Activated naive CD8-positive, alpha-beta T cell treated with anti-CD3 and anti-CD28 coated beads, Interleukin-2, amount 50 U/mL, for 24 hours (primary cell): ENCODE results near the gene GPR171.

Experiments
- ATAC-seq: fragments of 150-1000 bp; cut with Tn5 transposase; one replicate; pipeline ENCODE4 v1.10.0; 2021
- DNase-seq: peaks from one replicate; pipeline ENCODE4 v3.0.0; 2021
- H3K27ac Mint-ChIP-seq: one replicate; pipeline ENCODE4 v1.8.0; 2021; ENCODE audit warnings: mild to moderate bottlenecking, mixed read lengths
- H3K27me3 Mint-ChIP-seq: one replicate; pipeline ENCODE4 v1.8.0; 2021; ENCODE audit warnings: mixed read lengths
- H3K36me3 Mint-ChIP-seq: one replicate; pipeline ENCODE4 v1.8.0; 2021; ENCODE audit warnings: low read depth, mixed read lengths
- H3K4me1 Mint-ChIP-seq: one replicate; pipeline ENCODE4 v1.8.0; 2021; ENCODE audit warnings: mixed read lengths
- H3K4me3 Mint-ChIP-seq: one replicate; pipeline ENCODE4 v1.8.0; 2021; ENCODE audit warnings: mild to moderate bottlenecking, moderate library complexity, mixed read lengths
- H3K9me3 Mint-ChIP-seq: one replicate; pipeline ENCODE4 v1.8.0; 2021; ENCODE audit warnings: mixed read lengths

GPR171 gene

DNA sequence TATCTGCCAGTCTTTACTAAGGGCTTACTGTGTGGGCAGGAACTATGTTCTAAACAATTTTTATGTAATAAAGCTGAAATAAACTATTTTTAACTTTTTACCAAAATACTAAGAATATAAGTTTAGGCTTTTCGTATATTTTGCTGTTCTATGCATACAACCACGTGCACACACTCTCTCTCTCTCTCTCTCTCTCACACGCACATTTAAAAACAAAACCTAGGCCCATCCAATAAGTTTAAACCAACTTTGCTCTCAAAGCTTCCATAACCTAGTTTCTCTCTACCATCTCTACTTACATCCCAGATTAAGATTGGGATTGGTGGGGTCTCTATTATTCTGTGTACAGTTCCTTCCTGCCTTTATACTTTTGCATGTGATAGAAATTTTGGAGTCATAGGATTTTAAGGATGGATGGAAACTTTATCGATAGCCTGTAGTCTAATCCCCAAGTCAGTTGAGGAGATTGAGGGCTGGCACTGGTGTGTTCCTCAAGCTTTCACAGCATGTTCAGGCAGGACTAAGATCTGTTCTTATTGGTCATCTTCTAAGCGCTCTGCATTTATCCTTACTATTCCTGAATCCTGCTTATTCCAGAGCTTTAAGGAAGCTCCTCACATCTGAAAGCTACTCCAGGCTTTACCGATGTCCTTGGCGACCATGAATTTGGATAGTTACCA is 1.8 kb downstream of the GPR171 start:
- Mint-ChIP-seq H3K9me3 (peaks cover 13% of the 10 kb centered on the region), H3K4me1 (peaks cover 76% of the 10 kb centered on the region), H3K36me3 (peaks cover 58% of the 10 kb centered on the region), H3K27ac (peak overlapping the region; percentile 98), H3K4me3 (peak overlapping the region; percentile 89), H3K27me3 (peaks cover 2% of the 10 kb centered on the region)
- DNase-seq (no peak), ATAC-seq (no peak)

- peaks cover 13% of the 10 kb centered on the region for H3K9me3 Mint-ChIP-seq
- H3K27me3 Mint-ChIP-seq = peaks cover 2% of the 10 kb centered on the region
- ATAC-seq (no peak), DNase-seq (no peak)
- peaks cover 61% of the 10 kb centered on the region for H3K36me3 Mint-ChIP-seq
- peak overlapping the region; percentile 98 for H3K27ac Mint-ChIP-seq
- peak overlapping the region; percentile 89 for H3K4me3 Mint-ChIP-seq
- H3K4me1 Mint-ChIP-seq = peaks cover 74% of the 10 kb centered on the region
These were observed 2.4 kb downstream of the GPR171 start for GRCh38 chr3:151200586-151200985.

DNA sequence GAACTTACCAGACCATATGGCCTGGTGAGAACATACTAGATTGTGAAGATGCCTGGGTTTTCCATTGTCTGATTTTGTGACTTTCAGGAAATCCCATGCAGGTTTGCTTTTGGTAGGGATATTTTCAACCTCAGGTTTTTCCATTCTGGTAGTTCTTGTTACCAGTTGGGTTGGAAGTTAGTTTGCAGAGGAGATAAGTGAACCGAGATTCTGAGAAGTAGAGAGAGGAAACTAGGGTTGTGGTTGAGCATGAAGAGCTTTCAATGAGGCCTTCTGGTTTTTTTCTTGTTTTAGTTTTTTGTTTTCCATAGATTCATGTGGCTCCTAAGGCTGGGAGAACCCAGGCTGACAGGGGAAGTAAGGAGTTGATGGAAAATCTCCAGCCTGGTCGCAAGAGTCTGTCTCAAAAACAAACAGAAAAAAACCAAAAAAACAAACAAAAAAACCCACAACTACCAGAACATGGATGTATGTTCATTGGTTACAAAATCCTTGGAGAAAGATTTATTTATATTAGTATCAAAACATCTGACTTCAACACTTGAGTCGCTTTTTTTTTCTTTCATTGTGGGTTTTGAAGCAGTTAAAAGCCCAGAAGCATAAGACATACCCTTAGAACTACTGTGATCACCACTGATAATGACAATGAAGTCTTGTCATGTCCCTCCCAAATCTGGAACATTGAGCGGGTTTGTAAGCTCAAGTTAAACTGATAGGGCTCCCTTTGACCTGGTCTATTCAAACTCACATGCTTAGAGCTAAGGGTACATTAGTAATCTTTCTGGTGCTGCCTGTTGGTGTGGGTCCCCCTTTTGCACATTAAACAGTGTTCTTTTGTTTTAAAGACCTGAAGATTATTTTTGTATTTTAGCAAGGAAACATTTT is 3.2 kb downstream of the GPR171 start:
- peak overlapping the region; percentile 98 for H3K27ac Mint-ChIP-seq
- peak; percentile 33 for ATAC-seq

GRCh38 chr3:151198849-151199248 is 4.2 kb downstream of the GPR171 start:
- ATAC-seq (no peak), DNase-seq (no peak)
- Mint-ChIP-seq H3K4me3 (peak overlapping the region; percentile 89), H3K9me3 (peaks cover 13% of the 10 kb centered on the region), H3K27ac (peak overlapping the region; percentile 98), H3K4me1 (peaks cover 58% of the 10 kb centered on the region), H3K27me3 (peaks cover 2% of the 10 kb centered on the region), H3K36me3 (peaks cover 62% of the 10 kb centered on the region)

More for the DNA sequence above, 3.2 kb downstream of the GPR171 start:
- Mint-ChIP-seq H3K27me3 (peaks cover 2% of the 10 kb centered on the region), H3K9me3 (peaks cover 13% of the 10 kb centered on the region), H3K36me3 (peaks cover 62% of the 10 kb centered on the region), H3K4me1 (peaks cover 66% of the 10 kb centered on the region), H3K4me3 (peak overlapping the region; percentile 89)
- no peak for DNase-seq

DNA sequence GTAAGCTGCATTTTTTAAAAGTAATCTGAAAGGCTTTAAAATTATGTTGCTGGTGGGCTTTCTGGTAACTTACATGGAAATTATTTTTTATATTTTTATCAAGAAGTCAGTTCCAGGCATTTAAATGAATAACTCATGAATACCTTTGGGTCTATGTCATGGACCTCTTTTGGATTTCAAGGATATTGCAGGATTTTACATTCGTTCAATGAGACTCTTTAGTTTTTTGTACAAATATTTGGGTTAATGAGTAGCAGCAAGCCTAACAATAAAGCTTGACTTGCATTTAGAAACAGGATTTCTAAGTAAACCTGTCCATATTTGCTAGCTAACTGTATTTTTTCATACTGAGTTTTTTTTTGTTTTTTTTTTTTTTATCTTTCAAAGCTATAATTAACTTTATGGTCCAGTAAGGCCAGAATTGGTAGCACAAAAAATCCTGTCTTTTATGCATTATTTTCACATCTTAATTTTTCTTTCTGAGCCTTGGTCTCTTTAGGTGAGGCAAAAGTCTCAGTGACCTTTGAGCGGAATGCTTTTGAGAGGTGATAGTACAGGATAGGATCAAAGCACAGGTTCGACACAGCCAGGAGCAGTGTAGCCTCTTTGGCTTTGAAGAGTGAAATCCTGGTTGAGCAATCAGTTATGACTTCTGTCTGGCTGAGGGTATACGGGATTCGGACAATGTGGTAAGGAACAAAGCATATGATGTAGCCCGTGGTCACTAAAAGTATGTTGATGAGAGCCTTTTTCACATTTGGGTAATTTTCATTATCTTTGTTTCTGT is 4.8 kb downstream of the GPR171 start:
- H3K4me3 Mint-ChIP-seq = peak overlapping the region; percentile 89
- H3K27ac Mint-ChIP-seq = peak overlapping the region; percentile 98
- DNase-seq (no peak), ATAC-seq (no peak)
- H3K36me3 Mint-ChIP-seq = peaks cover 66% of the 10 kb centered on the region
- peaks cover 2% of the 10 kb centered on the region for H3K27me3 Mint-ChIP-seq
- H3K4me1 Mint-ChIP-seq = peaks cover 58% of the 10 kb centered on the region
- H3K9me3 Mint-ChIP-seq = peaks cover 13% of the 10 kb centered on the region

- H3K27ac Mint-ChIP-seq = no peak overlapping the region
- peaks cover 17% of the 10 kb centered on the region for H3K9me3 Mint-ChIP-seq
- peaks cover 63% of the 10 kb centered on the region for H3K36me3 Mint-ChIP-seq
- H3K4me3 Mint-ChIP-seq = no peak overlapping the region
- H3K27me3 Mint-ChIP-seq = no peaks in the 10 kb centered on the region
- ATAC-seq (no peak), DNase-seq (no peak)
- peaks cover 59% of the 10 kb centered on the region for H3K4me1 Mint-ChIP-seq
These were observed 5.8 kb downstream of the GPR171 start for GRCh38 chr3:151197228-151197627.

GRCh38 chr3:151196434-151196833 is 6.6 kb downstream of the GPR171 start:
- DNase-seq (no peak), ATAC-seq (peak; percentile 63)
- Mint-ChIP-seq H3K9me3 (peaks cover 17% of the 10 kb centered on the region), H3K4me3 (peak overlapping the region; percentile 12), H3K36me3 (peaks cover 56% of the 10 kb centered on the region), H3K27ac (peak overlapping the region; percentile 40), H3K27me3 (no peaks in the 10 kb centered on the region), H3K4me1 (peaks cover 61% of the 10 kb centered on the region)

DNA sequence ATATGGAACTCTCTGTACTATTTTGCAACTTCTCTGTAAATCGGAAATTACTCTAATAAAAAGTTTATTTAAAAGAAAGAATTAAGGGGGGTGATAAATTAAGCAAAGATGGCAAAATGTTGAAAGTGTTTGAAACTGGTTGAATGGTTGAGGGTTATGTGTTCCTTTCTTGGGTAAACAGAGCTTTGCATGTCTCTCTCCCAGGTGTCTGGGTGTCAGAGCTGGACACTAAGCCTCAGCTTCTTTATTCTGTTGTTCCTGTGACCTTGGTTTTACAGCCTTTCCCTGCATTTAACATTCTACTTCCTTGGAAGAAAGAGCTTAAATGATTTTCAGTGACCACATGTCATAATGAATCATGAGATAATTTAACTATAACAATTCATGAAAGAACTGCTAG is 7.2 kb downstream of the GPR171 start:
- peaks cover 63% of the 10 kb centered on the region for H3K4me1 Mint-ChIP-seq
- H3K4me3 Mint-ChIP-seq = no peak overlapping the region
- H3K9me3 Mint-ChIP-seq = peaks cover 22% of the 10 kb centered on the region
- no peak for ATAC-seq
- H3K27me3 Mint-ChIP-seq = no peaks in the 10 kb centered on the region
- DNase-seq = no peak
- peak overlapping the region; percentile 40 for H3K27ac Mint-ChIP-seq
- peaks cover 55% of the 10 kb centered on the region for H3K36me3 Mint-ChIP-seq

DNA sequence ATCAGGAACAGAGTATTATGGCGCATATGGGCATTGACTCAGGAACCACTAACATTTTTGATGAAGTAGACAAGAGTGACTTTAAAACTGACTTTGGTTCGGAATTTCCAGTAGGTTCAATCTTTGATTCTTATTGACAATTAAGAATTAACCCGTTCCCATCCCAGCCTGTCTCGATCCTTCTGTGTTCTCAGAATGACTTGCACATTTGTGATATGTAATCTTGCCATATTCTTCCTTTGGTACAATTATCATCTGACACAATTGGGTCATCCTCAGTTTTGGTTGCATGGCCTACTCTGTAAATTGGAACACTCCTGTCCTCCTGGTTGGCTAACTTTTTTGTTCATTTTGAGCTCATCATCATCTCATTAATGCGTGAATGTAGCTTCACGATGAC is 10.5 kb downstream of the GPR171 start:
- Mint-ChIP-seq H3K4me3 (no peak overlapping the region), H3K27me3 (no peaks in the 10 kb centered on the region), H3K4me1 (peaks cover 62% of the 10 kb centered on the region), H3K27ac (peak overlapping the region; percentile 31), H3K9me3 (peaks cover 10% of the 10 kb centered on the region), H3K36me3 (peaks cover 32% of the 10 kb centered on the region)
- ATAC-seq (no peak), DNase-seq (no peak)

DNA sequence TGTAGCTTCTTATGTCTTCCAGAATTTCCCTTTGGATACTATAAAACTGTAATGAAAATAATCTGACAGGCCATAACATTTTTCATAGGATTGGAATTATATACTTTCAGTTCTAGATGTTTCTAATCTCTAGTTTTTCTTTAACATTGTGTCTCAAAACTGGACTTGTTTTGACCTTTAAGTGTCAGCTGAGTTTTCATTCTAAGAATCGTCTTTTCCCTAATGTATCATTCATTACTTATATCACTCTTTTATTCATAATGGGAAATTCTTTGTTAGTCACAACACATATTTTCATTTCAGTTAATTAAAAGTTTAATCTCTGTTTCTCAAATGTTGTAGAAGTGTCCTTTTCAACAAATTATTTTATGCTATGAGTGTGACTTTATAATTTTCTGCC is 11.9 kb downstream of the GPR171 start:
- Mint-ChIP-seq H3K27me3 (no peaks in the 10 kb centered on the region), H3K36me3 (peaks cover 24% of the 10 kb centered on the region), H3K4me1 (peaks cover 65% of the 10 kb centered on the region), H3K4me3 (peak overlapping the region; percentile 27), H3K27ac (peak overlapping the region; percentile 95), H3K9me3 (peaks cover 10% of the 10 kb centered on the region)
- peak; percentile 55 for ATAC-seq
- no peak for DNase-seq

- Mint-ChIP-seq H3K27ac (peak overlapping the region; percentile 68), H3K9me3 (no peaks in the 10 kb centered on the region), H3K27me3 (no peaks in the 10 kb centered on the region), H3K36me3 (no peaks in the 10 kb centered on the region), H3K4me3 (peak overlapping the region; percentile 56), H3K4me1 (peaks cover 36% of the 10 kb centered on the region)
- DNase-seq (no peak), ATAC-seq (peak; percentile 52)
These were observed 19.7 kb downstream of the GPR171 start for GRCh38 chr3:151183265-151183671.

GRCh38 chr3:151182349-151183079 is 20.5 kb downstream of the GPR171 start:
- ATAC-seq (no peak), DNase-seq (no peak)
- no peak overlapping the region for H3K4me3 Mint-ChIP-seq
- H3K36me3 Mint-ChIP-seq = no peaks in the 10 kb centered on the region
- H3K27ac Mint-ChIP-seq = no peak overlapping the region
- H3K9me3 Mint-ChIP-seq = no peaks in the 10 kb centered on the region
- H3K4me1 Mint-ChIP-seq = peaks cover 30% of the 10 kb centered on the region
- no peaks in the 10 kb centered on the region for H3K27me3 Mint-ChIP-seq

- H3K27me3 Mint-ChIP-seq = no peaks in the 10 kb centered on the region
- H3K4me1 Mint-ChIP-seq = peaks cover 9% of the 10 kb centered on the region
- ATAC-seq (no peak), DNase-seq (no peak)
- no peaks in the 10 kb centered on the region for H3K36me3 Mint-ChIP-seq
- H3K4me3 Mint-ChIP-seq = no peak overlapping the region
- no peak overlapping the region for H3K27ac Mint-ChIP-seq
- H3K9me3 Mint-ChIP-seq = no peaks in the 10 kb centered on the region
These were observed 24.7 kb downstream of the GPR171 start for GRCh38 chr3:151178208-151178845.
